Measurements from ENCODE around the gene KRT24.
"Not testable (repeated sequence)": the region's sequence is repeated elsewhere in the genome, so short reads cannot be mapped to it uniquely, and the experiment has no call there.

Gene KRT24

GRCh38 chr17:40703652-40704051, at the start of gene KRT24:
Gene KRT24 (minus strand): TSS chr17:40703752. CDS start chr17:40703693, 59 bp downstream.
- DNase-seq (ENCODE audit: low read depth), result no peak

- no peak for DNase-seq (ENCODE audit: low read depth)
These were observed 47.5 kb upstream of the KRT24 start for GRCh38 chr17:40751065-40751464.

GRCh38 chr17:40750391-40750790, 46.8 kb upstream of the KRT24 start:
- no peak for DNase-seq (ENCODE audit: low read depth)

GRCh38 chr17:40748666-40749065, 45.1 kb upstream of the KRT24 start:
- not testable (repeated sequence) for DNase-seq (ENCODE audit: low read depth)

GRCh38 chr17:40738553-40738952, 35.0 kb upstream of the KRT24 start:
- DNase-seq (ENCODE audit: low read depth), result no peak

- DNase-seq (ENCODE audit: low read depth), result no peak
These were observed 31.5 kb upstream of the KRT24 start for GRCh38 chr17:40735016-40735415.

- DNase-seq (ENCODE audit: low read depth), result no peak
These were observed 30.5 kb upstream of the KRT24 start for GRCh38 chr17:40734018-40734417.

GRCh38 chr17:40730970-40731369, 27.4 kb upstream of the KRT24 start:
- DNase-seq (ENCODE audit: low read depth), result no peak

GRCh38 chr17:40727447-40728231, 24.1 kb upstream of the KRT24 start:
- peak; percentile 28 for DNase-seq (ENCODE audit: low read depth)

- no peak for DNase-seq (ENCODE audit: low read depth)
These were observed 23.4 kb upstream of the KRT24 start for GRCh38 chr17:40726919-40727318.

GRCh38 chr17:40724656-40725055, 21.1 kb upstream of the KRT24 start:
- no peak for DNase-seq (ENCODE audit: low read depth)

- DNase-seq (ENCODE audit: low read depth), result no peak
These were observed 18.7 kb upstream of the KRT24 start for GRCh38 chr17:40722241-40722640.

- no peak for DNase-seq (ENCODE audit: low read depth)
These were observed 17.3 kb upstream of the KRT24 start for GRCh38 chr17:40720899-40721298.

GRCh38 chr17:40718930-40719329, 15.4 kb upstream of the KRT24 start:
- no peak for DNase-seq (ENCODE audit: low read depth)

- DNase-seq (ENCODE audit: low read depth), result no peak
These were observed 14.2 kb upstream of the KRT24 start for GRCh38 chr17:40717776-40718175.

GRCh38 chr17:40714473-40714872, 10.9 kb upstream of the KRT24 start:
- DNase-seq (ENCODE audit: low read depth), result no peak

GRCh38 chr17:40707745-40708144, 4.2 kb upstream of the KRT24 start:
- no peak for DNase-seq (ENCODE audit: low read depth)

- DNase-seq (ENCODE audit: low read depth), result no peak
These were observed 2.0 kb upstream of the KRT24 start for GRCh38 chr17:40705584-40705983.

GRCh38 chr17:40702271-40702670, 1.3 kb downstream of the KRT24 start:
- no peak for DNase-seq (ENCODE audit: low read depth)

- DNase-seq (ENCODE audit: low read depth), result no peak
These were observed 3.7 kb downstream of the KRT24 start for GRCh38 chr17:40699853-40700252.

GRCh38 chr17:40699371-40699770, 4.2 kb downstream of the KRT24 start:
- DNase-seq (ENCODE audit: low read depth), result no peak

GRCh38 chr17:40697297-40697696, 6.3 kb downstream of the KRT24 start:
- no peak for DNase-seq (ENCODE audit: low read depth)

GRCh38 chr17:40696651-40697072, 6.9 kb downstream of the KRT24 start:
- DNase-seq (ENCODE audit: low read depth), result no peak

GRCh38 chr17:40695874-40696472, 7.6 kb downstream of the KRT24 start:
- no peak for DNase-seq (ENCODE audit: low read depth)

Measured in amniotic epithelial cell (primary cell).